AG04450 (cell line): ENCODE results near the gene RNF111. TPM values are rescaled to one million over a fixed set of nuclear protein-coding genes. Genes with fewer than 3 reads are reported as not detected.
"Not testable (repeated sequence)": the region's sequence is repeated elsewhere in the genome, so short reads cannot be mapped to it uniquely, and the experiment has no call there.

Experiments
- CTCF ChIA-PET: fragments of 300-600, 350-600 bp; formaldehyde crosslinking; extraction: SDS; loops from one replicate; lab custom pipeline; 2022; ENCODE audit warnings: antibody characterized with exemption, inconsistent platforms; lab: Charles Lee
- POLR2A ChIA-PET: fragments of 350-600 bp; formaldehyde crosslinking; extraction: SDS; loops from one replicate; lab custom pipeline; 2021; ENCODE audit warnings: antibody characterized with exemption, inconsistent platforms; lab: Yijun Ruan, JAX
- DNase-seq: peaks from one replicate; pipeline ENCODE4 v3.0.0-alpha.2; 2011; ENCODE audit warnings: low read depth, low spot score
- H3K27ac ChIP-seq: one replicate; pipeline ENCODE4 v1.5.1; 2012; ENCODE audit warnings: low read depth, low read length, control low read depth
- H3K27me3 ChIP-seq: one replicate; pipeline ENCODE4 v1.6.0; 2012; ENCODE audit warnings: low read length; ENCODE audit not compliant: control insufficient read depth, insufficient read depth
- H3K4me3 ChIP-seq: 2 replicates; pipeline ENCODE4 v1.5.1; 2011; ENCODE audit warnings: mild to moderate bottlenecking, low read depth, low read length, control low read depth
- H3K9me3 ChIP-seq: 2 replicates; pipeline ENCODE4 v1.5.1; 2012; ENCODE audit warnings: low read length; ENCODE audit not compliant: control insufficient read depth, insufficient read depth
- polyA plus RNA-seq: library from polyadenylated mRNA; depleted of rRNA; stranded (reverse); fragments of >200 nt; gene quantifications from 2 replicates; pipeline ENCODE4 v1.2.3, GENCODE V29; 2011
- TF ChIP-seq, protein P1 (sequence below): IDR thresholded peaks from 2 replicates; pipeline ENCODE4 v1.5.1; 2011; ENCODE audit warnings: low read depth, low read length, control low read depth, inconsistent platforms

RNF111 gene
- polyA plus RNA-seq, 1 experiment: 24.4 TPM

DNA sequence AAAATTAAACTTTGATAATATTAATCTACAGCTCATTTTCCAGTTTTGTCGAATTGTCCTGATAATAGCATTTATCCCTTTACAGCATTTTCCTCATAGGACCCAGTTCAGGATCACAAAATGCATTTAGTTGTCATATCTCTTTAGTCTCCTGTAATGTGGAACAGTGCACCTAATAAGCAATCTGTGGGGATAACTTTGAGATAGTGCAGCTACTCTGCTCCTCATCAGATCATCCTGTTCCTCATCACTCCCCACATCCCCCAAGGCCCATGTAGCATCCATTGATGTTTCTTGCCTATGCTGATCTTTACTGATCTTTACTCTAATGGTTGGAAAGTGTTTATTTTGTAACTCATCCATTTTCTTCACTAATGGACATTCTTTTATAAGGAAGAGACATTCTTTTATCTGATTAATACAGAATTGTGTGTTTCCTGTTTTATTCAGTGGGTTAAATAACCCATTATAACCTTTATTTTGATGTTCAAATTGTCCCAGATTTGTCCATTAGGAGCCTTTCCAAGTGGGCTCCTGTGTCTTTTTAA, 7.5 kb downstream of the RNF111 start:
- TF ChIP-seq, protein P1, sequence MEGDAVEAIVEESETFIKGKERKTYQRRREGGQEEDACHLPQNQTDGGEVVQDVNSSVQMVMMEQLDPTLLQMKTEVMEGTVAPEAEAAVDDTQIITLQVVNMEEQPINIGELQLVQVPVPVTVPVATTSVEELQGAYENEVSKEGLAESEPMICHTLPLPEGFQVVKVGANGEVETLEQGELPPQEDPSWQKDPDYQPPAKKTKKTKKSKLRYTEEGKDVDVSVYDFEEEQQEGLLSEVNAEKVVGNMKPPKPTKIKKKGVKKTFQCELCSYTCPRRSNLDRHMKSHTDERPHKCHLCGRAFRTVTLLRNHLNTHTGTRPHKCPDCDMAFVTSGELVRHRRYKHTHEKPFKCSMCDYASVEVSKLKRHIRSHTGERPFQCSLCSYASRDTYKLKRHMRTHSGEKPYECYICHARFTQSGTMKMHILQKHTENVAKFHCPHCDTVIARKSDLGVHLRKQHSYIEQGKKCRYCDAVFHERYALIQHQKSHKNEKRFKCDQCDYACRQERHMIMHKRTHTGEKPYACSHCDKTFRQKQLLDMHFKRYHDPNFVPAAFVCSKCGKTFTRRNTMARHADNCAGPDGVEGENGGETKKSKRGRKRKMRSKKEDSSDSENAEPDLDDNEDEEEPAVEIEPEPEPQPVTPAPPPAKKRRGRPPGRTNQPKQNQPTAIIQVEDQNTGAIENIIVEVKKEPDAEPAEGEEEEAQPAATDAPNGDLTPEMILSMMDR: no peak
- no peak for DNase-seq
- Histone ChIP-seq H3K9me3 (no peaks in the 10 kb centered on the region), H3K27ac (no peak overlapping the region), H3K27me3 (no peaks in the 10 kb centered on the region), H3K4me3 (no peak overlapping the region)
- CTCF ChIA-PET: no interaction called here
- POLR2A ChIA-PET: no interaction called here

DNA sequence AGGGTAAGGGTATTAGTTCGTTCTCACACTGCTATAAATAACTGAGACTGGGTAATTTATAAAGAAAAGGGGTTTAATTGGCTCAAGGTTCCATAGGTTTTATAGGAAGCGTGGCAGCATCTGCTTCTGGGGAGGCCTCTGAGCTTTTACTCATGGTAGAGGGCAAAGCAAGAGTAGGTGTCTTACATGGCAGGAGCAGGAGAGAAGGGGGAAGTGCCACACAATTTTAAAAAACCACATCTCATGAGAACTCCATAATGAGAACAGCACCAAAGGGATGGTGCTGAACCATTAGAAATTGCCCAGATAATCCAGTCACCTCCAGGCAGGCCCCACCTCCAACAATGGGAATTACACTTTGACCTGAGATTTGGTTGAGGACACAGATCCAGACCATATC, 12.2 kb downstream of the RNF111 start:
- CTCF ChIA-PET: no interaction called here
- H3K9me3 ChIP-seq: no peaks in the 10 kb centered on the region
- TF ChIP-seq, protein P1: no peak
- POLR2A ChIA-PET: no interaction called here
- no peaks in the 10 kb centered on the region for H3K27me3 ChIP-seq
- H3K27ac ChIP-seq: no peak overlapping the region
- no peak overlapping the region for H3K4me3 ChIP-seq
- DNase-seq: no peak

DNA sequence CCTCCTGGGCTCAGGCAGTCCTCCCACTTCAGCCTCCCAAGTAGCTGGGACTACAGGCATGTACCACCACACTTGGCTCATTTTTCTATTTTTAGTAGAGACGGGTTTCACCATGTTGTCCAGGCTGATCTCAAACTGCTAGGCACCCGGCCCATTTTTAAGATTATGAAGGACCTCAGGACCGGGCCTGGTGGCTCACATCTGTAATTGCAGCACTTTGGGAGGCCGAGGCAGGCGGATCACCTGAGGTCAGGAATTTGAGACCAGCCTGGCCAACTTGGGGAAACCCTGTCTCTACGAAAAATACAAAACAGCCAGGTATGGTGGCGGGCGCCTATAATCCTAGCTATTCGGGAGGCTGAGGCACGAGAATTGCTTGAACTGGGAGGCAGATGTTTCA, 12.8 kb downstream of the RNF111 start:
- H3K27ac ChIP-seq, H3K9me3 ChIP-seq, POLR2A ChIA-PET, H3K27me3 ChIP-seq, DNase-seq, H3K4me3 ChIP-seq, CTCF ChIA-PET: not testable (repeated sequence)

DNA sequence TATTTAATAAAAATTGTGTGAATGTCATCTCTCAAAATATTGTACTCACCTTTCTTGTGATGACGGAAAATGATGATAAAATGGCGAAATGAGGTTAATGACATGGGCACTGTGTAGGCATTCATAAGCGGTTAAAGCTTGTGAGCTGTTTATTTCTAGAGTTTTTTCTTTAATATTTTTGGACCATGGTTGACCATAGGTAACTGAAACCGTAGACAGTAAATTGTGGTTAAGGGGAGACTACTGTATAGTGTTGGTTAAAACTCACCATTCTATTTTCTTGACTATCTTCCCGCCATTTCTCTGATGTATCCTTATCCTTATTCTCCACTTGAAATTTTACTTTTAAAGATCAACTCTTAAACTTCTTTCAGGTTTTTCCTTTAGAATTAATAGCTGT, 14.5 kb downstream of the RNF111 start:
- no peaks in the 10 kb centered on the region for H3K9me3 ChIP-seq
- TF ChIP-seq, protein P1: no peak
- CTCF ChIA-PET: no interaction called here
- H3K27me3 ChIP-seq: no peaks in the 10 kb centered on the region
- no peak for DNase-seq
- POLR2A ChIA-PET: no interaction called here
- H3K4me3 ChIP-seq: no peak overlapping the region
- H3K27ac ChIP-seq: no peak overlapping the region

DNA sequence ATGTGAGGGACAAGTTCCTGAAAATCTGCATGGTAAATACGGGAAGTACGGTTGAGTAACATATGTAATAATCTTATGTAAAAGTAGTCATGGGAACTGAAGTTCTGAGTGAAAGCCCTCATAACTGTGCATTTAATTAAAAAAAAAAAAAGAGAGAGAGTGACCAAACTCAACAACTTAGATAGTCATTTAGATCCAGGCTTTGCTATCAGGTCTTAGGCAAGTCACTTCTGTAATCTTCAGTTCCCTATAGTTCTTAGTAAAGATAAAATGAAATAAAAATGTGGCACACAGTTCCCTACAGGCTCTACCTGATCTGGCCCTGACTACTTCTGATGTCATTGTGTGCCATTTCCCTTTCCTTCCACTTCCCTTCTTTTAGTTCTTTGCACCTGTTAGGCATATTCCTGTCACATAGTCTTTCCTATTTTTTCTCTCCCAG, 15.0 kb downstream of the RNF111 start:
- no peaks in the 10 kb centered on the region for H3K27me3 ChIP-seq
- CTCF ChIA-PET: no interaction called here
- H3K9me3 ChIP-seq: no peaks in the 10 kb centered on the region
- POLR2A ChIA-PET: no interaction called here
- H3K27ac ChIP-seq: no peak overlapping the region
- H3K4me3 ChIP-seq: no peak overlapping the region
- no peak for DNase-seq
- TF ChIP-seq, protein P1: no peak
